H1 (cell line): ENCODE data around the gene TDRD9. TPM values are rescaled to one million over a fixed set of nuclear protein-coding genes. Genes with fewer than 3 reads are reported as not detected.

Experiments used
- CTCF ChIA-PET: fragments of 300-600 bp; sonication (Branson Sonifier 250); formaldehyde crosslinking; loops from one replicate; lab custom pipeline; 2021; ENCODE audit not compliant: partially characterized antibody; lab: Charles Lee
- POLR2A ChIA-PET: fragments of 300-600 bp; sonication (Branson Sonifier 250); formaldehyde crosslinking; loops from one replicate; lab custom pipeline; 2021; ENCODE audit warnings: inconsistent platforms; ENCODE audit not compliant: partially characterized antibody; lab: Charles Lee
- DNase-seq, 2 experiments: peaks; one replicate each; pipeline versions ENCODE4 v3.0.0 to v3.0.0-alpha.2; 2010 to 2022; ENCODE audit warnings: low spot score in 2 of 2, low read depth in 1 of 2, mixed read lengths in 1 of 2
- FAIRE-seq: peaks from 2 replicates; lab custom pipeline; 2011; peaks lifted over from hg19 to GRCh38; lab: Jason Lieb, UNC
- H2AFZ ChIP-seq: 2 replicates; pipeline ENCODE4 v1.8.1; 2012; ENCODE audit warnings: low read length, inconsistent platforms
- H2AK5ac ChIP-seq: 2 replicates; pipeline ENCODE4 v1.6.1; 2013; ENCODE audit warnings: low read depth, low read length
- H2BK120ac ChIP-seq: replicated peaks from 2 replicates; pipeline ENCODE3; 2013; ENCODE audit warnings: low read depth, low read length, inconsistent platforms
- H2BK12ac ChIP-seq: 2 replicates; pipeline ENCODE4 v1.6.1; 2013; ENCODE audit warnings: low read depth, low read length
- H2BK15ac ChIP-seq: 2 replicates; pipeline ENCODE4 v1.6.1; 2013; ENCODE audit warnings: low read length
- H2BK20ac ChIP-seq: 2 replicates; pipeline ENCODE4 v1.6.1; 2013; ENCODE audit warnings: low read length
- H2BK5ac ChIP-seq: 2 replicates; pipeline ENCODE4 v1.6.1; 2013; ENCODE audit warnings: low read depth, low read length
- H3K14ac ChIP-seq: 2 replicates; pipeline ENCODE4 v1.6.1; 2013; ENCODE audit warnings: inconsistent platforms; ENCODE audit not compliant: insufficient read length
- H3K18ac ChIP-seq: 2 replicates; pipeline ENCODE4 v1.6.1; 2013; ENCODE audit warnings: low read length; ENCODE audit errors: extremely low read depth
- H3K23ac ChIP-seq: 2 replicates; pipeline ENCODE4 v1.6.1; 2013; ENCODE audit warnings: inconsistent platforms; ENCODE audit not compliant: insufficient read length
- H3K23me2 ChIP-seq: 2 replicates; pipeline ENCODE4 v1.6.1; 2013; ENCODE audit warnings: low read depth, low read length
- H3K27ac ChIP-seq: 2 replicates; pipeline ENCODE4 v1.6.1; 2011; ENCODE audit warnings: low read depth, low read length, inconsistent platforms
- H3K27me3 ChIP-seq, 4 experiments: replicated peaks in 1 of 4; 1 replicate in 1 of 4; 2 replicates in 3 of 4; pipeline versions ENCODE4 v1.6.1 to v1.8.1; 2011 to 2013; ENCODE audit warnings: low read length in 3 of 4, mild to moderate bottlenecking in 3 of 4, inconsistent platforms in 2 of 4, mixed read lengths in 2 of 4, moderate library complexity in 1 of 4; ENCODE audit not compliant: control insufficient read depth in 3 of 4, insufficient read depth in 3 of 4; ENCODE audit errors: extremely low read depth in 1 of 4
- H3K36me3 ChIP-seq, 4 experiments: 2 replicates each; pipeline versions ENCODE4 v1.6.1 to v1.8.1; 2011 to 2013; ENCODE audit warnings: mild to moderate bottlenecking in 4 of 4, low read length in 3 of 4, moderate library complexity in 2 of 4, control low read depth in 1 of 4, inconsistent platforms in 1 of 4; ENCODE audit not compliant: insufficient read depth in 4 of 4, control insufficient read depth in 2 of 4
- H3K4ac ChIP-seq: replicated peaks from 2 replicates; pipeline ENCODE3; 2013; ENCODE audit warnings: low read length, low read depth, mixed read lengths, inconsistent platforms; ENCODE audit not compliant: insufficient read length
- H3K4me1 ChIP-seq, 4 experiments: replicated peaks in 1 of 4; 1 replicate in 1 of 4; 2 replicates in 3 of 4; pipeline versions ENCODE4 v1.6.1 to v1.8.1; 2011 to 2013; ENCODE audit warnings: low read length in 3 of 4, inconsistent platforms in 2 of 4, mixed read lengths in 1 of 4; ENCODE audit not compliant: insufficient read depth in 4 of 4, control insufficient read depth in 3 of 4
- H3K4me2 ChIP-seq, 2 experiments: 2 replicates each; pipeline versions ENCODE4 v1.6.1 to v1.8.1; 2011 to 2013; ENCODE audit warnings: low read depth in 2 of 2, low read length in 2 of 2, control low read depth in 1 of 2, inconsistent platforms in 1 of 2, mild to moderate bottlenecking in 1 of 2; ENCODE audit not compliant: insufficient read depth in 1 of 2
- H3K4me3 ChIP-seq, 4 experiments: fragments of 200-600, 300-600 bp in 1 of 4; sonication (generic), shearing (Covaris generic), sonication (Bioruptor Twin) in 1 of 4; 2 replicates each; pipeline versions ENCODE4 v1.5.1 to v1.8.1; 2011 to 2016; ENCODE audit warnings: low read length in 4 of 4, low read depth in 3 of 4, control low read depth in 2 of 4, inconsistent platforms in 2 of 4, mild to moderate bottlenecking in 2 of 4, mixed read lengths in 1 of 4, moderate library complexity in 1 of 4; ENCODE audit not compliant: insufficient read depth in 2 of 4; ENCODE audit errors: extremely low read depth in 1 of 4
- H3K56ac ChIP-seq: replicated peaks from 2 replicates; pipeline ENCODE3; 2013; ENCODE audit warnings: low read depth, mild to moderate bottlenecking, mixed read lengths, low read length, inconsistent platforms; ENCODE audit not compliant: insufficient read length
- H3K79me1 ChIP-seq: 2 replicates; pipeline ENCODE4 v1.6.1; 2013; ENCODE audit warnings: low read depth, low read length, control low read depth
- H3K79me2 ChIP-seq, 2 experiments: 2 replicates each; pipeline versions ENCODE4 v1.6.1 to v1.8.1; 2012 to 2013; ENCODE audit warnings: low read length in 2 of 2, mild to moderate bottlenecking in 2 of 2, inconsistent platforms in 1 of 2; ENCODE audit not compliant: insufficient read depth in 2 of 2, control insufficient read depth in 1 of 2
- H3K9ac ChIP-seq, 4 experiments: replicated peaks in 1 of 4; 1 replicate in 1 of 4; 2 replicates in 3 of 4; pipeline versions ENCODE4 v1.6.1 to v1.8.1; 2011 to 2013; ENCODE audit warnings: low read depth in 3 of 4, low read length in 3 of 4, control low read depth in 2 of 4, mild to moderate bottlenecking in 2 of 4, moderate library complexity in 2 of 4, inconsistent platforms in 1 of 4; ENCODE audit errors: extremely low read depth in 1 of 4
- H3K9me3 ChIP-seq, 2 experiments: 2 replicates each; pipeline versions ENCODE4 v1.6.1 to v1.8.1; 2012 to 2013; ENCODE audit warnings: mild to moderate bottlenecking in 2 of 2, moderate library complexity in 2 of 2, control low read depth in 1 of 2, inconsistent platforms in 1 of 2, low read depth in 1 of 2, low read length in 1 of 2, mixed read lengths in 1 of 2; ENCODE audit not compliant: insufficient read depth in 2 of 2
- H4K20me1 ChIP-seq, 2 experiments: replicated peaks in 1 of 2; 2 replicates each; pipeline versions ENCODE3 to v1.8.1; 2011 to 2013; ENCODE audit warnings: inconsistent platforms in 2 of 2, low read length in 2 of 2, mild to moderate bottlenecking in 1 of 2; ENCODE audit not compliant: insufficient read depth in 2 of 2, control insufficient read depth in 1 of 2
- H4K5ac ChIP-seq: 2 replicates; pipeline ENCODE4 v1.6.1; 2013; ENCODE audit warnings: low read length, low read depth, mixed read lengths, inconsistent platforms; ENCODE audit not compliant: insufficient read length
- H4K8ac ChIP-seq: 2 replicates; pipeline ENCODE4 v1.8.0; 2013; ENCODE audit warnings: mild to moderate bottlenecking, moderate library complexity, low read length, inconsistent platforms; ENCODE audit not compliant: insufficient read depth; ENCODE audit errors: extremely low read depth
- H4K91ac ChIP-seq: replicated peaks from 2 replicates; pipeline ENCODE3; 2013; ENCODE audit warnings: low read length, mixed read lengths, inconsistent platforms; ENCODE audit not compliant: insufficient read length
- BACH1 ChIP-seq: IDR thresholded peaks from 2 replicates; pipeline ENCODE4 v1.6.1; 2012; ENCODE audit warnings: low read length, improper control_type of control experiment
- CHD2 ChIP-seq: IDR thresholded peaks from 2 replicates; pipeline ENCODE4 v1.6.1; 2012; ENCODE audit warnings: low read length, improper control_type of control experiment
- GABPA ChIP-seq: IDR thresholded peaks from 2 replicates; pipeline ENCODE4 v1.6.1; 2011; ENCODE audit warnings: mild to moderate bottlenecking, low read length, moderate library complexity, borderline replicate concordance; ENCODE audit not compliant: insufficient read depth
- KDM4A ChIP-seq: IDR thresholded peaks from one replicate; pipeline ENCODE4 v1.7.1; 2012; ENCODE audit warnings: low read depth, mild to moderate bottlenecking, moderate library complexity, low read length, inconsistent platforms; ENCODE audit not compliant: severe bottlenecking
- RAD21 ChIP-seq, 2 experiments: IDR thresholded peaks in 1 of 2; conservative IDR thresholded peaks in 1 of 2; 2 replicates each; pipeline ENCODE4 v1.6.1; 2011; ENCODE audit warnings: low read depth in 2 of 2, low read length in 2 of 2, improper control_type of control experiment in 1 of 2, inconsistent platforms in 1 of 2, mild to moderate bottlenecking in 1 of 2, moderate library complexity in 1 of 2
- RNF2 ChIP-seq: fragments of 200-900, 300-1000 bp; sonication (generic); IDR thresholded peaks from 2 replicates; pipeline ENCODE4 v1.7.1; 2016; ENCODE audit warnings: borderline replicate concordance, low read depth, mild to moderate bottlenecking, antibody characterized with exemption, low read length; ENCODE audit not compliant: poor library complexity, severe bottlenecking; ENCODE audit errors: missing control alignments
- RXRA ChIP-seq: IDR thresholded peaks from 2 replicates; pipeline ENCODE4 v1.6.1; 2011; ENCODE audit warnings: low read depth, mild to moderate bottlenecking, low read length, moderate library complexity; ENCODE audit not compliant: insufficient read depth
- SIRT6 ChIP-seq: IDR thresholded peaks from one replicate; pipeline ENCODE4 v1.7.1; 2012; ENCODE audit warnings: low read length, inconsistent platforms
- SP4 ChIP-seq: IDR thresholded peaks from 2 replicates; pipeline ENCODE4 v1.6.1; 2012; ENCODE audit warnings: low read length, inconsistent platforms
- ZNF274 ChIP-seq: IDR thresholded peaks from 2 replicates; pipeline ENCODE4 v1.7.0; 2012; ENCODE audit warnings: low read length, borderline replicate concordance; ENCODE audit errors: extremely low read depth
- WGBS, 2 experiments: shearing (Covaris generic) in 1 of 2; methylation state at CpG; one replicate each; pipeline versions ENCODE4 v1.1.6 to v1.1.7; 2013 to 2015; ENCODE audit warnings: low lambda C conversion rate in 2 of 2, mixed read lengths in 2 of 2, inconsistent platforms in 1 of 2, low coverage in 1 of 2, missing lambda C conversion rate in 1 of 2; ENCODE audit not compliant: insufficient replicate concordance in 2 of 2, insufficient coverage in 1 of 2, insufficient read length in 1 of 2; ENCODE audit errors: extremely low coverage in 1 of 2, missing lambda C conversion rate in 1 of 2; 5-methylcytosine and 5-hydroxymethylcytosine counted together
- polyA plus RNA-seq, 7 experiments: library from polyadenylated mRNA; depleted of rRNA in 3 of 7; stranded (reverse) in 5 of 7; unstranded in 2 of 7; fragments of >200 nt in 5 of 7; fragments of 200-250 nt in 2 of 7; gene quantifications; 1 replicate in 5 of 7; 2 replicates in 1 of 7; 4 replicates in 1 of 7; pipeline versions ENCODE4 v1.2.1 to v1.2.3, GENCODE V29; 2011 to 2013; ENCODE audit warnings: missing spikeins in 2 of 7, mixed read lengths in 2 of 7
- total RNA-seq: library from RNA; stranded (reverse); fragmentation: NEBNext Ultra II Directional; extraction: Animal tissue kit (Norgen Biotek cat#: 25700); gene quantifications from 2 replicates; pipeline ENCODE4 v1.2.1, GENCODE V29; 2021
- TF ChIP-seq, protein P1 (sequence below): IDR thresholded peaks from 2 replicates; pipeline ENCODE4 v1.6.1; 2011; ENCODE audit warnings: low read length, improper control_type of control experiment

The TDRD9 gene
- total and polyA plus RNA-seq, 2 of the 8 experiments (the other 6 are each of a cell fraction or from before 2014, with no cell fraction given): not detected

DNA sequence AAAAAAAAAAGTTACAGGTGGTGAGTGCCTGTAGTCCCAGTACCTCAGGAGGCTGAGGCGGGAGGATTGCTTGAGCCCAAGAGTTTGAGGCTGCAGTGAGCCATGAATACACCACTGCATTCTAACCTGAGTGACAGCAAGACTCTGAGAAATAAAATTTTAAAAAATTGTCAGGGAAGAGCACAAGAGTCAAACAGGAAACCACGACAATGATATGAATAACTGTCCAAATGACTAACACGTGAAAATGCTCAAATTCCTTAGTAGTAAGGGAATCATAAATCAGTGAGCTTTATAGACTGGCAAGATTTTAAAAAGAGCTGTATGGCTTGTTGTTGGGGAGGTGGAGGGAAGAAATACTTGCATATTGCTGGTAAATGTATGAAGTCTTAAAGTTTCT is 144.3 kb downstream of the TDRD9 start:
- Histone ChIP-seq H4K91ac (no peak overlapping the region), H3K79me2 (no peaks in the 10 kb centered on the region), H3K4me2 (no peak overlapping the region), H2AK5ac (no peak overlapping the region), H2AFZ (no peak overlapping the region), H2BK12ac (no peak overlapping the region), H3K4ac (no peak overlapping the region), H2BK120ac (no peak overlapping the region), H3K9me3 (peaks cover 12% of the 10 kb centered on the region in 2 experiments), H2BK5ac (no peak overlapping the region), H3K36me3 (no peaks in the 10 kb centered on the region), H2BK15ac (no peak overlapping the region), H2BK20ac (no peak overlapping the region), H3K14ac (no peak overlapping the region), H3K56ac (no peak overlapping the region), H3K27ac (no peak overlapping the region), H3K23me2 (no peaks in the 10 kb centered on the region), H3K23ac (no peak overlapping the region), H3K9ac (no peak overlapping the region), H4K5ac (no peak overlapping the region), H4K8ac (no peak overlapping the region), H3K4me3 (no peak overlapping the region), H3K27me3 (no peaks in the 10 kb centered on the region), H3K79me1 (no peaks in the 10 kb centered on the region), H3K4me1 (no peaks in the 10 kb centered on the region), H3K18ac (no peak overlapping the region), H4K20me1 (no peaks in the 10 kb centered on the region)
- POLR2A ChIA-PET: no interaction called here
- CTCF ChIA-PET: no interaction called here
- 89% methylated on average over 3 of the region's 3 CpGs; no CpG with 5 or more reads in 1 of the 2 experiments for WGBS, 2 experiments
- DNase-seq (no peak), FAIRE-seq (no peak)
- TF ChIP-seq RNF2 (no peak), KDM4A (no peak), RXRA (no peak), CHD2 (no peak), SP4 (no peak), GABPA (no peak), BACH1 (no peak), SIRT6 (no peak), ZNF274 (no peak), RAD21 (IDR thresholded peaks at IDR 0.05 in 1 of 2, conservative IDR thresholded peaks at IDR 0.05 in 1 of 2; ENCODE audit: low read depth in 2 of 2, low read length in 2 of 2) (no peak)
- TF ChIP-seq, protein P1, sequence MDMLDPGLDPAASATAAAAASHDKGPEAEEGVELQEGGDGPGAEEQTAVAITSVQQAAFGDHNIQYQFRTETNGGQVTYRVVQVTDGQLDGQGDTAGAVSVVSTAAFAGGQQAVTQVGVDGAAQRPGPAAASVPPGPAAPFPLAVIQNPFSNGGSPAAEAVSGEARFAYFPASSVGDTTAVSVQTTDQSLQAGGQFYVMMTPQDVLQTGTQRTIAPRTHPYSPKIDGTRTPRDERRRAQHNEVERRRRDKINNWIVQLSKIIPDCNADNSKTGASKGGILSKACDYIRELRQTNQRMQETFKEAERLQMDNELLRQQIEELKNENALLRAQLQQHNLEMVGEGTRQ: no peak
